ENCODE measurements around the gene FBXO9.

DNA sequence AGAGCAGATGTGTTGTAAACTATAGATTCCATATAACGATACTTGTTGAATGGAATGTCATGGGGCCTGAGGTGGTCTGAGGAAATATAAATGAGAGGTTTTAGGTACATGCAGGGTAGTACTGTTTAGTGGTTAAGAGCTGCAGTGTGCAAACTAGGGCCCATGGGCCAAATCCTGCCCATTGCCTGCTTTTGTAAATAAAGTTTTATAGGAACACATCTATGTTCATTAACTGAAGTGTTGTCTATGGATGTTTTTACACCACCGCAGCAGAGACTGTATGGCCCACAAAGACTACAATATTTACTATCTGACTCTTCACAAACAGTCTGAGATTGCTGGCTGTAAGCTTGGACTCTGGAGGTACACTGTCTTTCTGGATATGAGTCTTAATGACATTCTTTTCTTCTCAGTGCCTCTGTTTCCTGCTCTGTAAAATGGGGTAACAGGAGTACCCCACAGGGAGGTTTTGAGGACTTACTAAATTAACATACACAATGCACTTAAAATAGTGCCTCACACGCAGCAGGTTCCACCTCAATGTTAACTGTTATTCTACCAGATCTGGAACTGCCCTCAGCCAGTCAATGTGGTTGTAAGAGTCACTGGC, 70.9 kb downstream of the FBXO9 start:
- TF ChIP-seq CTCF (IDR thresholded peaks at IDR 0.05) (no peak), POLR2A (IDR thresholded peaks at IDR 0.05) (no peak)
